Retina (tissue), 1 donor: ENCODE data around the gene PADI1.

Experiments used
- DNase-seq: peaks from one replicate; pipeline ENCODE4 v3.0.0-alpha.2; 2016

Gene PADI1

DNA sequence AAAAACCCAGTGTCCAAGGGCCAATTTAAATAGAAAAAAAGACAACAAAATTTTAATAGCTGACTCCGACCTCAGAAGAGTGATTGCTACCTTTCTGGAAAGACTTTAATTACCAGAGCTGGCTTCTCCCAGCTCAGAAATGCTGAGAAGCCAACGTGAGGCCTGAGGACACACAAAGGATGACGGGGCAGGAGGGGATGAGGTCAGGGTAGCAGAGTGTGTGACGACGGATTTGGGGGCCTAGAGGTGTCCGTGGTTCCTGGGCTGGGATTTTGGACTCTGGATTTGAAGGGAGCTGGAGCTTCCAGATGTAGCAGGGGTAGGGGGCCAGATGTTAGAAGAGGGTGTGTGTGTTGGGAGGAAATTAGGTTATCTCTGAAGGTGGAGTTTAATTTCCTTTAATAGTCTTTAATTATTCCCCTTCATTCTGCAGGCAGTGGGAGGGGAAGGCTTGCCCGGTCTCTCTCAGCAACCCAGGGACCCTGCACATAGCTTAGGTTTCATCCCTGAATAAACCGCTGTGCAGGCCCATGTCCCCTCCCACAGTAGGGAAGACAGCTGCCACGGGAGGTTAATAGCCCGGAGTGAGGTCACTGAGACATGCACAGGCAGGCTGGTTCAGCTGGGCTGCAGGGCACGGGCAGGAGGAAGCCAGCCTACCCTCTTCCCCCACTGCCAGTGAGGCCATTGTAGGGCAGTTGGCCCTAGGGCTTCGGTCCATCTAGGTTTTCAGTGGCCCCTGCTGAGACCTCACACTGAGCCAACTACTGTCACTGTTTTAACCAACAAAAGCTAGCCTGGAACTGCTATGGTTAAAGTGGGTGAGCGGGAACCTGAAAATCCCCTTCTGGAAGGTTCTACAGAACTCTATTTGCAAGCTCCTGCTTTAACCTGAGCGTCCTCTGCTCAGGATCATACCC lies 40.2 kb downstream of the PADI1 start:
- DNase-seq = peak; percentile 69

DNA sequence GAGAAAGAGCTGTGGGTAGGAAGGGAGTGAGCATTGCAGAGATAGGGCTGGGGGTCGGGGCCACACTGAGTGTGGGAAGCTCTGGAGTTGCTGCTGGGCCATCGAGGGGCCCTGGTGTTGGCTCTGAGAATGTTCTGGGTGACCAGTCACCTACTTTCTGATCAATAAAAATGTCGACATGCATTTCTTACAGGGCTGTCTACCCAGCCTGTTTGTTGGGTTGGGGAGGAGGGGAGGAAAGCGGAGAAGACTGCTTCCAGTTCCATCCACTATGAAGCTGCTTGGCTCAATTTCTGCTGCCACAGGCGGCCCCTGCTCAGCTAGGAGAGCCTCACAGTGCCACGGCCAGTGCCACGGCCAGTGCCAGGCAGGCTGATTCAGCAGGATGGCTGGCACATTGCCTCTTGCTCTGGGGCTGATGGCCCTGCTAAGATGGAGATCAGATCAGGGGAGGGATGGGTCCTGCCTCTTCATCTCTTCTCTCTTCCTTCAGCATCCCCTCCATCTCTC lies 40.9 kb downstream of the PADI1 start:
- peak; percentile 57 for DNase-seq

DNA sequence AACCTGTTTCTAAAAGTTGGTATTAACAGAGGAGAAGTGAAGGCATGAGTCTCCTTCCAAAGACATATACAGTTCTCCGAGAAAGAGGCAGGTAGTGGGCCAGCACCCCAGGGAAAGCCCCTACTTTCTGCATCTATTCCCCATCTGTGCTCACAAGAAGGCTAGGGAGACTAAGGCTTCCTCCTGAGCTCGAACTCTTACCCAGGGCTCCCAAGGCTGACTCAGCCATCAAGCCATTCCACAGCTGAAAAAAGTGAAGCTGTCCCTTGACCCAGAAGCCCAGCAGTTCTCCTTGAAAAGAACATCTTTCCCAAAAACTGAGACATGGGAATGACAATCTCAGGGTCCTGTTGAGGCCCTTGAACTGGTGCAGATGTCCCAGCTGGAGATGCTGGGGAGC lies 42.0 kb downstream of the PADI1 start:
- no peak for DNase-seq

DNA sequence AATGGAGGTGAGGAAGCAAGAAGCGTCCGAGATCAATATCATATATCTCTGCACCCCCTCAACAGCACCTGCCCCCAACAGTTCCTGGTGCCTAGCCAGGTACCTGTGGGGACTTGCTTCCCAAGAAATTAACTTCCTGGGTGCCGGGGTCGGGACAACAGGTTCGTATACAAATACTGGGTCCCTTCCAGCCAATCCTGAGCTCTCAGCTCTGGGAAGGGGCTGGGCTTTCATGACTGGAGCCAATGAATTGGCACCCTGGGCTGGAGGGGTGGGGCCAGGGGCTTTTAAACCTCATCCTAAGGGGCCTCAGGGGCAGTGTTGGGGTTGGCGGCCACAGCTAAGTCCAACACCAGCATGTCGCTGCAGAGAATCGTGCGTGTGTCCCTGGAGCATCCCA lies 43.9 kb downstream of the PADI1 start, which contains the start of gene PADI3:
TSS of gene PADI3 (plus strand) at position 318 of the 400 bp plus-strand sequence. CDS start at position 358, 40 bp downstream.
- no peak for DNase-seq

DNA sequence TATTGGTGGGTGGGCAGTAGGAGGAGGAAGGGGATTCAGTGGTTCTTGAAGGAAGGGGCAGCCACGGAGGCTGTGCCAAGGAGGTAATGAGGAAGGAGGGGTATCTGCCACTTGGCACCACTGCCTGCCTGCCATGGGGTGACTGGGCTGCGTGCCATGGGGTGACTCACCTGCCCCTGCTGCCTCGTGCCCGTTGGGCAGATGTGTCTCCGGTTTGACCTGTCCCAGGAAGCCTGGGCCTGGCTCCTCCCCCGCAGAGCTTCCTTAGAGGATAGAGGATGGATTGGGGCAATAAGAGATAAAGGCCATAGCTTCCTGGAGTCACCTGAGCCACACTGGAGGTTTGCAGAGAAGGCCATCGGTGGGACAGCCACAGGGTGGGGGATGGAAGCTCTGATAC lies 45.7 kb downstream of the PADI1 start:
- no peak for DNase-seq

DNA sequence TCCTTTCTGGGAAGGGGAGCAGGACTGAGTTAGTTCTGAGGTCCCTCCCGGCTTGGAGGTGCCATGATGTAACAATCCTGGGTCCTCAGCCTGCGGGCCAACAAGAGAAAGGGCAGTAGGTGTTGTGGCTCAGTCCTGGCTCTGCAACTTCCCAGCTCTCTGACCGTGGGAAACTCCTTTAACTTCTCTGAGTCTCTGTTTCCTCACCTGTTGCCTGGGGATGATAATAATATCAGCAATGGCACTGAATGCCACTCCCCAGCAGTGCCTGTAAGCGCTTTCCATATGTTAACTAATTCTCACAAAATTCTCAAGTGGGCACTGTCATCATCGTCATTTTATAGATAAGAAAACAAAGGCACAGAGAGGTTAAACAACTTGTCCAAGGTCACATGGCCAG lies 46.3 kb downstream of the PADI1 start:
- no peak for DNase-seq

DNA sequence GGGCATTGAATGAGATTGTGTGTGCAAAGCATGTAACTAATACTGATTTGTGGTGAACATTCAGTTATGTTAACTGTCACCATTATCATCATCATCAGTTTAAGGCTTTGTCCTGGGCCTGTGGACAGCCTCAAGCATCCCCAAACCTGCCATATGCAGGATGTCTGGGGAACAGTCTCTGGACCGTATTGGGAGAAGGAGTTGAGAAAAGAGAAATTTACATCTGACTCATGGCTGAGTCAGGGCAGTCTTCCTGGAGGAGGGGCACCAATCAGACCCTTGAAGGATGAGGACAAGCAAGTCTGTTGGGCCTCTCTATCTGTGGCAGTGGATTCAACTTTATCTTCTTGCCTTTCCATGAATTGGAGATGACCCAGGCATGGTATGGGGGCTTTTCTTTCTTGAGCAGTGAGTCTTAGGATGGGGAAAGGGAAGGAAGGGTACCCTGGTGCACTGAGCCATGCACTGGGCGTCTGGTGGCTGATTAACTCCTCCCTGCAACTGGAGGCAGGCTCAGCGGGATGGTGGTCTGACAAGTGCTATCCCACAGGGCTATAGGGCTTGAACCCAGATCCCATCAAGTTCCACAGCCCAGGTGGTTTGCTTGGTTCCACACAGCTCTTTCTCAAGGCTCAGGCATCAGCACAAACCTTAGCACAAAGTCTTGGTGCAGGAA lies 46.9 kb downstream of the PADI1 start:
- DNase-seq = no peak

DNA sequence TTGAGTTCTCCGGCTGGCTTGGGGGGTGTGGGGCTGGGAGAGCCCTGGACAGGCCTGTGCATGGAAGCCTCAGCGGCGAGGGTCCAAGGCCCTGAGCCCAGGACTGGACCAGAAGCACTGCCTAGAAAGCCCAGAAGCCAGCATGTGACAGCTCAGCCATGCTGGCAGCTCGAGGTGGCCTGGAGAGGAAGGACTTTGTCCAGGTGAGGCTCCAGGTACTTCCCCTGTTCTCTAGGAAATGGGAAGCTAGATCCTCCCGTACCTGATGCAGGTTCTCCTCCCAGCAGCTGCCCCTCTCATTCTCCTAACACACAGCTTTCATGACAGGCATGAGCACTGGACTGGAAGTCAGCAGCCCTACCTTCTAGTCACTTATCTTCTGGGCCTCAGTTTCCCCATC lies 50.4 kb downstream of the PADI1 start:
- no peak for DNase-seq

DNA sequence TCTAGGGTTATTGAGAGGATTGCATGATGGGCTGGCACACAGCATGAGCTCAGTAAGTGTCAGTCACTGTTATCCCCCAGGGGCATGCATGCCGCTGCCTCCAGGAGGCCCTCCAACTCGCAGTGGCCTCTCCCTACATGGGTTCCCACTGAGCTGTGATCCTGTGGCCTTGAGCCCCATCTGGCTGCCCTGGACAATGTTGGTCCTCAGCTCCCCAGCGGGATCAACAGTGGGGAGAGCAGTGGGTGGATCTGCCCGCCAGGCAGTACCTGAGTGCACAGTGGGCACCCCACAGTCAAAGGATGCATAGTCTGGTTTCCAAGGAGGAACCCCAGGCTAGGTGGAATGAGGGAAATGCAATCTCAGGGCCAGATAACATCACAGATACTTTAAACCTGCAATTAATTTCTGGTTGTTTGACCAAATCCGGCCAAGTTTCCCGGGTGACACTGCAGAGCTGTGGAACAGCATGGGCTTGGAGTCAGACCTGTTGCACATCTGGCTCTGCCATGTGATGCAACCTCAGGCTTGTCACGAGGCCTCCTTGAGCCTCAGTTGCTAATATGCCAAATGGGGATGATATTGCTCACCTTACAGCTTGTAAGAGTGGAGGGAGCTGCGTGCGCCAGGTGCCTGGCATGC lies 53.3 kb downstream of the PADI1 start:
- no peak for DNase-seq

DNA sequence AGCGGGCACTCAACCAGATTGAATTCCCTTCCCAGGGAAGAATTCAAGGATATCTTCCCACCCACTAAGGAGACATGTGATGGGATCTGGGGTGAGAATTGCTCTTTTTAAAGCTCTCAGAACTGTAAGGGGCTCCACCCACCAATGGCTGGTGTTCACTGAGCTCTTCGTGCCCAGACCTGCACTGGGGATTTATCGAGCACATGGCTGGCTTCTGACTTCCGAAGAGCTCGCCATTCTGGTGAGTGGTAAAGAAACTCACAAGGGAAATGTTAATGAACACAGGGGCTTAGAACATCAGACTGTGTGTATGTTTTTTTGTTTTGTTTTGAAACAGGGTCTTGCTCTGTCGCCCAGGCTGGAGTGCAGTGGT lies 53.8 kb downstream of the PADI1 start:
- DNase-seq = no peak

DNA sequence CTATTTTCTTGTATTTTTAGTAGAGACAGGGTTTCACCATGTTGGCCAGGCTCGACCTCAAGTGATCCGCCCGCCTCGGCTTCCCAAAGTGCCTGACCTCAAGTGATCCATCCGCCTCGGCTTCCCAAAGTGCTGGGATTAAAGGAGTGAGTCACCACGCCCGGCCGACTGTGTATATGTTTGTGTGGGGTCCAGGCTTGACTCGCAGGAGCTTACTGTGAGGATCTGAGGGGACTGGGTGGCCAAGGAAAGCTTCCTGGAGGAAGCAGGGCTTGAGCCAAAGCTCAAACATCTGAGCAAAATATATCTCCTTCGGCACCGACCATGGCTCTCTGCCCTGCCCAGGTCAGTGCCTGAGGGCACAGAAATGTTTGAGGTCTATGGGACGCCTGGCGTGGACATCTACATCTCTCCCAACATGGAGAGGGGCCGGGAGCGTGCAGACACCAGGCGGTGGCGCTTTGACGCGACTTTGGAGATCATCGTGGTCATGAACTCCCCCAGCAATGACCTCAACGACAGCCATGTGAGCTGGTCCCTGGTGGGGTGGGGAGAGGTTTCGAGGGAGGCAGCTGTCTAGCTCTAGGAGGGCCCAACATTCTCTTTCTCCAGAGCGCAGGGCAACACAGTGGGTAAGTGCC lies 54.4 kb downstream of the PADI1 start:
- DNase-seq = no peak

DNA sequence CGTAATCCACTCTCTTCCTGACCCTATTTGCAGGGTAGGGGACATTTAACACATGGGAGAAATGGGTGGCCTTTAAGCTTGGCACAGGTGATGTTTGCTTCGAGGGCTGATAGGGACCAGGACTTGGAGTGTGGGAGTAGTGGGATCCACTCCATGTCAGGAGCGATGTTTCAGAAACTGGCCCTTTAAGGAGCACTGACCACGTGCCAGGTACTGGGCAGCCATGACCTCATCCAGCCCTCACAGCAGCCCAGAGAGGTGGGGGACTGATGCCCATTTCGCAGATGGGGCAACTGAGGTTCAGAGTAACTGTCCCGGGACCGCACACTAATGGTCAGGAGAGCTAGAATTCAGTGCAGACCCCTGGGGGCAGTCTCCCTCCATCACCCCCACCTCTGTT lies 55.3 kb downstream of the PADI1 start:
- no peak for DNase-seq

DNA sequence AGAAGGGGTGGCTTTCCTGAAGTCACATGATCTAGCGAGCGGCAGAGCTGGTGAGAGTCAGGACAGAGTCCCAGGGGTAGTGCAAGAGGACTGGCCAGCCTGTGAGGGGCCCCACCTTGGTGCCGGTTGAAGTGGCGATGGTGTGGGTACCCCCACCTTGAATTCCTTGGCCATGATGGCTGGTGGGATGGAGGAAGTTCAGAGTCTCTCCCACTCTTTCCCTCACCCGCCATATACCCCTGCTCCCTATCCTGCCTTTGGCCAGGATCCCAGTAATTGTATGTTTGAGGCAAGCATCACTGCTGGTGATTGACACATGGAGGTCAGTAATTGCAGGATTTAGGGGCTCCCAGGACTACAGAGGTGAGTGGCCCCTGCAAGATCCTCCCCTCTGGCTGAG lies 55.8 kb downstream of the PADI1 start:
- DNase-seq = no peak

DNA sequence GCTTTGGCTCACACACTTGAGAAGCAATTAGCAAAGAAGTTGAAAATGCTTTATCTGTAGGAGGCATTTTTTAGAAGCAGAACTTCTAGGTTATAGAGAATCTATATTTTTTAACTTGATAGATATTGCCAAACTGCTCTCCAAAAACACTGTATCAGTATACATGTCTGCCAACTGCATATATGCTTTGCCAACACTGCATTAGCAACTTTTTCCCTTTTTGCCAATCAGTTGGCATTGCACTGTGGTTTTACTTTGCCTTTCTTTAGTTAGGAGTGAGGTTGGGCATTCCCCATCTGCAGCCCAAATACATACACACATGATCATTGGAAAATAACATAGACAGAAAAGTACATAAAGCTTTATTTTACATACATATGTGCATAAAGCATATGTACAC lies 59.0 kb downstream of the PADI1 start:
- DNase-seq = no peak

DNA sequence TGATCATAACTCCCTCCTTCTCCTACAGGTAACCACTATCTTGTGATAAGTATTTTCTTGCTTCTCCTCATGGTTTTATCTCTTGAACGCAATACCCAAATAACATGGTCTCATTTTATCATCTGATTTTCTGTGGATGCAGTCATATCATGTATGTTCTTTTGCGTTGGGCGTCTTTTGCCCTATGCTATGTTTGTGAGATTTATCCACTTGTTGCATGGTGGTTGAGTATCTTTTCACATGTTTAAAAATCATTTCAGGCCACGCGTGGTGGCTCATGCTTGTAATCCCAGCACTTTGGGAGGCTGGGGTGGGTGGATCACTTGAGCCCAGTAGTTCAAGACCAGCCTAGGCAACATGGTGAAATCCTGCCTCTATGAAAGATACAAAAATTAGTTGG lies 59.5 kb downstream of the PADI1 start:
- DNase-seq = no peak

DNA sequence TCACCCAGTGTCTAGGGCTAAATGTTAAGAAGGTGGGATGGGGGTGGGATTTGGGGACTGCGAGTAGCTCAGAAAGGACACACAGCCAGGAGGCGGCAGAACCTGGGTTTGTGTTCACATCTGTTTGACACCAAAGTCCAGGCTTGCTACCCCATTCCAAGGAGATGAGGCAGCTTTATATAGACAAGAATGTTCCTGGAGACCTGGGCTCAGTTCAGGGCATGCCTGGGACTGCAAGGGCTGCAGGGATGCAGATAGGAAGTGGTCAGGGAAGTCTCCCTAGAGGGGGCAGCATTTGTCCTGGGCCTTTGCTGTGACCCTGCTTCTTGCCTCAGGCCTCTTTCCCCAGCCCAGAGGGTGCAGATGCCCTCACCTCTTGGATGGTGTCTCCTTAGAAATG lies 60.2 kb downstream of the PADI1 start:
- no peak for DNase-seq

DNA sequence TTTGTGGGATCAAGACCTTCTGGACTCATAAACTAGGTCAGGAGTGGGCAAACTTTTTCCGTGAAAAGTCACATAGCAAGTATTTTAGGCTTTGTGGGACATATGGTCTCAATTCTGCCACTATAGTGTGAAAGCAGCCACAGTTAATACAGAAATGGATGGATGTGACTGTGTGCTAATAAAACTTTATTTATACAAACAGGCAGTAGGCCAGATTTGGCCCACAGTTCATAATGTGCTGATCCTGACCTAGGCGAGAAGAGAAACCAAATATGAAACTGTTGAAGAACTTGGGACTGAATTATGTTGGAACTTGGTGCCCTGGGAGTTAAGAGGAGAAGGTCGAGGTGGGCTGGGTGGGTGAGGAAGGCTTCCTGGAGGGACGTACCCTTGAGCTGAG lies 61.0 kb downstream of the PADI1 start:
- no peak for DNase-seq

DNA sequence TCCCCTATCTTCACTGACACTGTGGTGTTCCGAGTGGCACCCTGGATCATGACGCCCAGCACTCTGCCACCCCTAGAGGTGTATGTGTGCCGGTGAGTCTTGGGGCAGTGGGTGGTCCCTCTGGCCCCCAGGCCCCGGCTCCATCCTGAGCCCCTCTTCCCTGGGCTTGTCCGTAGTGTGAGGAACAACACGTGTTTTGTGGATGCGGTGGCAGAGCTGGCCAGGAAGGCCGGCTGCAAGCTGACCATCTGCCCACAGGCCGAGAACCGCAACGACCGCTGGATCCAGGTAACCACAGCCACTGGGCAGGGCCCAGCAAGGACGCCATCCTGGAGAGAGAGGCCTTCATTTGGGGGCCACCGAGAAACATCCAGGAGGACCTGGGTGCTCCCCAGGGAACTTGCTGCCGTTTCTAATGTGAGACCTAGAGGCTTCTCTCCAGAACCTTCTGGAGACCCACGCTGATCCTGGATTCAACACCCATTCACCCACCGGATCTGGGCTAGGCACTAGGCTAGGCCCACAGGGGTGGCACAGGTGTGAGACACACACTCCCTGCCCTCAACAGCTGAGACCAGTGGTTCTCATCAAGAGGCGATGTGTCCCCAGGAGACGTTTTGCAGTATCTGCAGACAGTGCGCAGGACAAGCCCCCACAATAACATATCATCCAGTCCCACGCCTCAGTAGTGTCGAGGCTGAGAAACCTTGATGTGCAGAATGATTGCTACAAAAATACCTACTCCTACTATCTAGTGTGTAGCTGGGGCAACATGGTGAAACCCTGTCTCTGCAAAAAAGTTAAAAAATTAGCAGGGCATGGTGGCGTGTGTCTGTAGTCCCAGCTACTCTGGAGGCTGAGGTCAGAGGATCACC lies 66.2 kb downstream of the PADI1 start:
- no peak for DNase-seq

DNA sequence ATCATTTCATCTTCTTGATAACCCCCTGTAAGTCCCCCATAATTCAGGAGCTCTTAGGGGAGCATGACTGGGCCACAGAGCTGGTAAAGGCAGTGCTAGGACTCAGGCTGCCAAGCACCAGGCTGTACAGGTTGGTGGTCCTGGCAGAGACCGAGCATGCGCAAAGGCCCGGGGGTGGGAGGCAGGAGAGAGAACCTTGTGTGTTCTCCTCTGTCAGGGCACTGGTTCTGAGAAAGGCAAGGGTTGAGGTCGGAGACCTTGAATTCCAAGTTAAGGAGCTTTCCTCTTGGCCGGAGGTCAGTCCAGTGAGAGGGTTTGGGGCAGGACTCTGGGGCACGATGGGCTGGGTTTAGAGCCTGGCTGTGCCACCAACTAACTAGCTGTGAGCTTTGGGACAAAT lies 67.1 kb downstream of the PADI1 start:
- DNase-seq = no peak

DNA sequence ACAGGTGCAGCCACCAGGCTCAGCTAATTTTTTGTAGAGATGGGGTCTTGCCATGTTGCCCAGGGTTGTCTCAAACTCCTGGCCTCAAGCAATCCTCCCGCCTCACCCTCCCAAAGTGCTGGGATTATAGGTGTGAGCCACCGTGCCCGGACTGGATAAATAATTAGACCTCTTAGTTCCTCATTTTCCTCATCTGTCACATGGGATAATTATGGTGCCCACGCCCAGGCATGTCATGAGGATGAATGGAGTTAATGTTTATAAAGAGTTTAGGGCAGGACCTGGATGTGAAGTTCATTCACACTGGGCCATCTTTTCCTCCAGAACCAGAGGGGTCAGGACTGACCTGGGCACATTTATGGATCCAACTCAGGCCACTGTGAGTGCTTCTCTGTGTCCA lies 67.7 kb downstream of the PADI1 start:
- DNase-seq = no peak

DNA sequence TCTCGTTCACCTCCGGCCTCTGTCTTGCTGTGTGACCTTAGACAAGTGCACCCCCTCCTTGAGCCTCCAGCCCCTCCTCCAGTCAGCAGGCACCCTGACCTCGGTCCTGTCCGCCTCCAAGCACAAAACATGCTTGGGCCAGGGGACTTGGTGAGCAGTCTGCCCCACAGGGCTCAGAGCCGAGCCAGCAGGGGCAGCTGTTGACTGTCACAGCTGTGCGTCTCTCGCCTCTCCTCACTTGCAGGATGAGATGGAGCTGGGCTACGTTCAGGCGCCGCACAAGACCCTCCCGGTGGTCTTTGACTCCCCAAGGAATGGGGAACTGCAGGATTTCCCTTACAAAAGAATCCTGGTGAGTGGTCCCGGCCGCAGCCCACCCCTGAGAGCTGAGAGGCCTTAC lies 68.2 kb downstream of the PADI1 start:
- no peak for DNase-seq
